Spleen (tissue), 11 donors: ENCODE measurements around the gene MCM3AP. TPM values are rescaled to one million over a fixed set of nuclear protein-coding genes. Genes with fewer than 3 reads are reported as not detected.
A peak's percentile ranks its signal among the peaks of the same experiment; 100 is the strongest.

ENCODE experiments used
- DNase-seq: peaks from one replicate; pipeline ENCODE4 v3.0.0-alpha.2; 2020
- H3K27ac ChIP-seq, 8 donors: fragments of 200-600 bp; sonication (generic) in 7 of 8; 1 replicate in 4 of 8; 2 replicates in 4 of 8; pipeline versions ENCODE4 v1.5.0 to v1.8.0; 2016 to 2021; ENCODE audit warnings: inconsistent platforms in 4 of 8, mild to moderate bottlenecking in 4 of 8, moderate library complexity in 1 of 8
- H3K27me3 ChIP-seq, 7 donors: fragments of 200-600 bp; sonication (generic) in 6 of 7; replicated peaks in 1 of 7; 1 replicate in 4 of 7; 2 replicates in 3 of 7; pipeline versions ENCODE4 v1.5.0 to v1.8.0; 2016 to 2021; ENCODE audit warnings: inconsistent platforms in 3 of 7, mild to moderate bottlenecking in 1 of 7
- H3K36me3 ChIP-seq, 6 donors: fragments of 200-600 bp; sonication (generic) in 5 of 6; 1 replicate in 4 of 6; 2 replicates in 2 of 6; pipeline versions ENCODE4 v1.5.0 to v1.8.0; 2016 to 2021; ENCODE audit warnings: inconsistent platforms in 2 of 6
- H3K4me1 ChIP-seq, 6 donors: fragments of 200-600 bp; sonication (generic) in 5 of 6; 1 replicate in 3 of 6; 2 replicates in 3 of 6; pipeline versions ENCODE4 v1.5.0 to v1.8.0; 2016 to 2021; ENCODE audit warnings: inconsistent platforms in 3 of 6
- H3K4me3 ChIP-seq, 8 donors: fragments of 200-600 bp; sonication (generic) in 7 of 8; 1 replicate in 4 of 8; 2 replicates in 4 of 8; pipeline versions ENCODE4 v1.5.0 to v1.8.0; 2016 to 2021; ENCODE audit warnings: inconsistent platforms in 4 of 8, mild to moderate bottlenecking in 4 of 8, moderate library complexity in 2 of 8
- H3K9me3 ChIP-seq, 8 donors: fragments of 200-600 bp; sonication (generic) in 7 of 8; 1 replicate in 4 of 8; 2 replicates in 4 of 8; pipeline versions ENCODE4 v1.5.0 to v1.8.0; 2016 to 2021; ENCODE audit warnings: inconsistent platforms in 4 of 8
- POLR2A ChIP-seq, 3 donors: fragments of 450-650 bp; IDR thresholded peaks; one replicate each; pipeline ENCODE4 v1.5.1; 2017; ENCODE audit warnings: antibody characterized with exemption in 3 of 3, mild to moderate bottlenecking in 1 of 3
- POLR2AphosphoS5 ChIP-seq, 3 donors: sonication (generic); formaldehyde crosslinking; IDR thresholded peaks; one replicate each; pipeline ENCODE4 v1.5.1; 2017; ENCODE audit warnings: antibody characterized with exemption in 3 of 3
- WGBS, 5 donors: extraction: QIAGEN DNeasy Blood & Tissue Kit in 3 of 5; methylation state at CpG; one replicate each; pipeline versions ENCODE4 v1.1.5 to v1.1.7; 2013 to 2018; 5-methylcytosine and 5-hydroxymethylcytosine counted together
- intact Hi-C: fragments of 100-400 bp; cut with DNase I; formaldehyde crosslinking; loops from one replicate; pipeline ENCODE4 v1.15.0; 2023; ENCODE audit warnings: low total_unique reads
- polyA plus RNA-seq, 3 donors: library from polyadenylated mRNA; stranded (reverse); fragments of 200-250 nt; gene quantifications; one replicate each; pipeline ENCODE4 v1.2.1, GENCODE V29; 2013
- total RNA-seq, 7 donors: library from RNA; depleted of rRNA in 3 of 7; stranded (reverse); fragments of >200 nt in 3 of 7; fragmentation: NEBNext Ultra II Directional in 4 of 7; extraction: Animal tissue kit (Norgen Biotek cat#: 25700) in 4 of 7; gene quantifications; one replicate each; pipeline versions ENCODE4 v1.1.0 to v1.2.1, GENCODE V29; 2016 to 2021
- TF ChIP-seq, protein P1 (sequence below), 11 experiments: fragments of 200-600 bp in 7 of 11; fragments of 450-650 bp in 4 of 11; sonication (generic) in 4 of 11; IDR thresholded peaks in 8 of 11; conservative IDR thresholded peaks in 3 of 11; 1 replicate in 7 of 11; 2 replicates in 4 of 11; pipeline versions ENCODE4 v1.4.0 to v1.8.0; 2016 to 2021; ENCODE audit warnings: antibody characterized with exemption in 11 of 11, inconsistent platforms in 4 of 11, mild to moderate bottlenecking in 1 of 11
- donor health status: healthy with polysubstance abuse.
- donor health status: DM: no; HTN: no; CAD: no; lungs with moderate emphysema.
- donor health status: DM: no; HTN: no; CAD: no.
- donor health status: Bipolar disorder and iron deficiency.
- donor health status: healthy.
- donor health status: DM: no; HTN: no; CAD: no.
- donor health status: DM: yes; HTN: yes; CAD: no.

The MCM3AP gene
- total and polyA plus RNA-seq, 10 donors: 35.2 to 144 (median 103) TPM

- H3K4me3 ChIP-seq: no peak overlapping the region
- WGBS, 5 donors: 41 to 49% (median 45%) methylated on average over 8 of the region's 8 CpGs
- peak overlapping the region in 6 of 8 donors; percentile 8 to 65 (median 52) for H3K27ac ChIP-seq
- peaks cover 0 to 26% (median 13%) of the 10 kb centered on the region in 6 donors for H3K4me1 ChIP-seq
- no peaks in the 10 kb centered on the region for H3K9me3 ChIP-seq
- no peaks in the 10 kb centered on the region for H3K27me3 ChIP-seq
- intact Hi-C loops: no loop called here
- H3K36me3 ChIP-seq: peaks cover 4 to 100% (median 94%) of the 10 kb centered on the region in 6 donors
- TF ChIP-seq POLR2AphosphoS5 (IDR thresholded peaks at IDR 0.05): peak in 1 of 3 donors; percentile 11
- no peak for TF ChIP-seq POLR2A (IDR thresholded peaks at IDR 0.05)
- TF ChIP-seq, protein P1, sequence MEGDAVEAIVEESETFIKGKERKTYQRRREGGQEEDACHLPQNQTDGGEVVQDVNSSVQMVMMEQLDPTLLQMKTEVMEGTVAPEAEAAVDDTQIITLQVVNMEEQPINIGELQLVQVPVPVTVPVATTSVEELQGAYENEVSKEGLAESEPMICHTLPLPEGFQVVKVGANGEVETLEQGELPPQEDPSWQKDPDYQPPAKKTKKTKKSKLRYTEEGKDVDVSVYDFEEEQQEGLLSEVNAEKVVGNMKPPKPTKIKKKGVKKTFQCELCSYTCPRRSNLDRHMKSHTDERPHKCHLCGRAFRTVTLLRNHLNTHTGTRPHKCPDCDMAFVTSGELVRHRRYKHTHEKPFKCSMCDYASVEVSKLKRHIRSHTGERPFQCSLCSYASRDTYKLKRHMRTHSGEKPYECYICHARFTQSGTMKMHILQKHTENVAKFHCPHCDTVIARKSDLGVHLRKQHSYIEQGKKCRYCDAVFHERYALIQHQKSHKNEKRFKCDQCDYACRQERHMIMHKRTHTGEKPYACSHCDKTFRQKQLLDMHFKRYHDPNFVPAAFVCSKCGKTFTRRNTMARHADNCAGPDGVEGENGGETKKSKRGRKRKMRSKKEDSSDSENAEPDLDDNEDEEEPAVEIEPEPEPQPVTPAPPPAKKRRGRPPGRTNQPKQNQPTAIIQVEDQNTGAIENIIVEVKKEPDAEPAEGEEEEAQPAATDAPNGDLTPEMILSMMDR (IDR thresholded peaks at IDR 0.05 in 8 of 11, conservative IDR thresholded peaks at IDR 0.05 in 3 of 11): no peak
- DNase-seq: no peak
Observed at GRCh38 chr21:46253610-46254124, 31.7 kb downstream of the MCM3AP start.

DNA sequence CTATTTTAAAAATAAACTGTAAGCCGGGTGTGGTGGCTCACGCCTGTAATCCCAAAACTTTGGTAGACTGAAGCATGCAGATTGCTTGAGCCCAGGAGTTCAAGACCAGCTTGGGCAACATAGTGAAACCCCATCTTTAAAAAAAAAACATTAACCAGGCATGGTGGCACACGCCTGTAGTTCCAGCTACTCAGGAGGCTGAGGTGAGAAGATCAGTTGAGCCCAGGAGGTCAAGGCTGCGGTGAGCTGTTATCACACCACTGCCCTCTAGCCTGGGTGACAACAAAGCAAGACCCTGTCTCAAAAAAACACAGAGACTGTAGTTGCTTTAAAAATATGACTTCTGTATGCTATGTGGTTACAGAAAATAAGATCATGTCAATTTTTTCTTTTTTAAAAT lies 32.6 kb downstream of the MCM3AP start:
- TF ChIP-seq, protein P1 (IDR thresholded peaks at IDR 0.05 in 8 of 11, conservative IDR thresholded peaks at IDR 0.05 in 3 of 11): no peak
- no peak for TF ChIP-seq POLR2A (IDR thresholded peaks at IDR 0.05)
- no peak for TF ChIP-seq POLR2AphosphoS5 (IDR thresholded peaks at IDR 0.05)
- intact Hi-C loops: no loop called here
- WGBS, 5 donors: 90 to 94% (median 91%) methylated on average over 4 of the region's 4 CpGs
- DNase-seq: no peak
- Histone ChIP-seq H3K4me3 (no peak overlapping the region), H3K9me3 (no peaks in the 10 kb centered on the region), H3K4me1 (peaks cover 0 to 26% (median 13%) of the 10 kb centered on the region in 6 donors), H3K36me3 (peaks cover 4 to 100% (median 93%) of the 10 kb centered on the region in 6 donors), H3K27me3 (no peaks in the 10 kb centered on the region), H3K27ac (peak overlapping the region in 2 of 8 donors; percentile 55 to 65)

GRCh38 chr21:46250146-46250725 lies 35.2 kb downstream of the MCM3AP start:
- Histone ChIP-seq H3K4me1 (peaks cover 0 to 26% (median 13%) of the 10 kb centered on the region in 6 donors), H3K27ac (peak overlapping the region in 1 of 8 donors; percentile 36), H3K4me3 (no peak overlapping the region), H3K9me3 (no peaks in the 10 kb centered on the region), H3K27me3 (no peaks in the 10 kb centered on the region), H3K36me3 (peaks cover 3 to 100% (median 89%) of the 10 kb centered on the region in 6 donors)
- TF ChIP-seq, protein P1 (IDR thresholded peaks at IDR 0.05 in 8 of 11, conservative IDR thresholded peaks at IDR 0.05 in 3 of 11): no peak
- TF ChIP-seq POLR2A (IDR thresholded peaks at IDR 0.05) (no peak), POLR2AphosphoS5 (IDR thresholded peaks at IDR 0.05) (no peak)
- no peak for DNase-seq
- intact Hi-C loops: no loop called here
- 83 to 91% (median 89%) methylated on average over 5 to 6 of the region's 6 CpGs for WGBS, 5 donors

DNA sequence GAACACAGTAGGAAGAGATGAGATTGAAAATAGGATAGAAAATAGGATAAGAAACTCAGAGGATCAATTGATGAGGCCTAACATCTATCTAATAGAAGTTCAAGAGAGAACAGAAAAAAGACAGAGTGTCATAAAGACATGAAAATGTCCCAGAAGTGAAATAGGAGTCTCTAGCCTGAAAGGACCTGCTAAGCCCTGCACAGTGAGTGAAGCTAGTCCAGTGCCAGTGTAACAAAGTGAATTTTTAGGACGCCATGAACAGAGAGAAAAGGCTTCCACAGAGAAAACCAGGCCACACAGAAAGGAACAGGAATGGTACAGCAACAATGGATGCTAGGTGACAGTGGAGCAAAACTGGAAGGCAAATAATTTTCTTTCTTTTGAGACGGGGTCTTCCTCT lies 36.6 kb downstream of the MCM3AP start:
- peaks cover 6 to 100% (median 90%) of the 10 kb centered on the region in 6 donors for H3K36me3 ChIP-seq
- H3K27me3 ChIP-seq: no peaks in the 10 kb centered on the region
- H3K4me3 ChIP-seq: no peak overlapping the region
- TF ChIP-seq, protein P1 (IDR thresholded peaks at IDR 0.05 in 8 of 11, conservative IDR thresholded peaks at IDR 0.05 in 3 of 11): no peak
- no peak for TF ChIP-seq POLR2AphosphoS5 (IDR thresholded peaks at IDR 0.05)
- no peak for TF ChIP-seq POLR2A (IDR thresholded peaks at IDR 0.05)
- 91 to 100% (median 98%) methylated on average over 2 of the region's 2 CpGs for WGBS, 5 donors
- no peak overlapping the region for H3K27ac ChIP-seq
- no peak for DNase-seq
- intact Hi-C loops: no loop called here
- H3K4me1 ChIP-seq: peaks cover 0 to 13% (median 2%) of the 10 kb centered on the region in 6 donors
- H3K9me3 ChIP-seq: no peaks in the 10 kb centered on the region
